22Rv1 (cell line): ENCODE measurements around the gene ZNF81.

Experiments used
- H3K27ac ChIP-seq: fragments of 450-650 bp; 2 replicates; pipeline ENCODE4 v1.5.1; 2017
- ZFX ChIP-seq: fragments of 450-650 bp; IDR thresholded peaks from 2 replicates; pipeline ENCODE4 v1.6.1; 2017; ENCODE audit warnings: antibody characterized with exemption, borderline replicate concordance
- TF ChIP-seq, protein P1 (sequence below): fragments of 450-650 bp; IDR thresholded peaks from 2 replicates; pipeline ENCODE4 v1.5.1; 2017; ENCODE audit warnings: mild to moderate bottlenecking

The ZNF81 gene

DNA sequence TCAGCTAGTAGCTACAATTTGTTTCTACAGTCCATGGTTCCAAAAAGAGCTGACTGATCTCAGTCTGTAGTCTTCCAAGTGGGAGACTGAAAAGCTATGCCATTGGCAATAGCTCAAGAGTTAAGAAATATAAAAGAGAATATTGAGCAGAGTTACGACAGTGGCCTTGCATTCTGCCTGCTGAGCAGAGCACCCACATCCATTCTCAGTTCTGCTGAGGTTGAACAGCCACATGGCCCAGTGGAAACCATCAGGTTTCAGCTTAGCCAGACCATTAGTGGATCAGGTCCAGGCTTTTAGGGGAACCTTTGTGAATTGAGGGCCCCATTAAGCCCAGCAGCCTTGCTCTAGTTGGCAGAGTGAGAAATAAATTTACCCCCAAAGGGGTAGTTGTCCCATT is 28.1 kb downstream of the ZNF81 start:
- no peak overlapping the region for H3K27ac ChIP-seq
- TF ChIP-seq, protein P1, sequence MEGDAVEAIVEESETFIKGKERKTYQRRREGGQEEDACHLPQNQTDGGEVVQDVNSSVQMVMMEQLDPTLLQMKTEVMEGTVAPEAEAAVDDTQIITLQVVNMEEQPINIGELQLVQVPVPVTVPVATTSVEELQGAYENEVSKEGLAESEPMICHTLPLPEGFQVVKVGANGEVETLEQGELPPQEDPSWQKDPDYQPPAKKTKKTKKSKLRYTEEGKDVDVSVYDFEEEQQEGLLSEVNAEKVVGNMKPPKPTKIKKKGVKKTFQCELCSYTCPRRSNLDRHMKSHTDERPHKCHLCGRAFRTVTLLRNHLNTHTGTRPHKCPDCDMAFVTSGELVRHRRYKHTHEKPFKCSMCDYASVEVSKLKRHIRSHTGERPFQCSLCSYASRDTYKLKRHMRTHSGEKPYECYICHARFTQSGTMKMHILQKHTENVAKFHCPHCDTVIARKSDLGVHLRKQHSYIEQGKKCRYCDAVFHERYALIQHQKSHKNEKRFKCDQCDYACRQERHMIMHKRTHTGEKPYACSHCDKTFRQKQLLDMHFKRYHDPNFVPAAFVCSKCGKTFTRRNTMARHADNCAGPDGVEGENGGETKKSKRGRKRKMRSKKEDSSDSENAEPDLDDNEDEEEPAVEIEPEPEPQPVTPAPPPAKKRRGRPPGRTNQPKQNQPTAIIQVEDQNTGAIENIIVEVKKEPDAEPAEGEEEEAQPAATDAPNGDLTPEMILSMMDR = no peak
- TF ChIP-seq ZFX = no peak

- H3K27ac ChIP-seq = no peak overlapping the region
- TF ChIP-seq ZFX = no peak
- TF ChIP-seq, protein P1 = no peak
Measured at GRCh38 chrX:47873123-47873522, 36.4 kb downstream of the ZNF81 start.

DNA sequence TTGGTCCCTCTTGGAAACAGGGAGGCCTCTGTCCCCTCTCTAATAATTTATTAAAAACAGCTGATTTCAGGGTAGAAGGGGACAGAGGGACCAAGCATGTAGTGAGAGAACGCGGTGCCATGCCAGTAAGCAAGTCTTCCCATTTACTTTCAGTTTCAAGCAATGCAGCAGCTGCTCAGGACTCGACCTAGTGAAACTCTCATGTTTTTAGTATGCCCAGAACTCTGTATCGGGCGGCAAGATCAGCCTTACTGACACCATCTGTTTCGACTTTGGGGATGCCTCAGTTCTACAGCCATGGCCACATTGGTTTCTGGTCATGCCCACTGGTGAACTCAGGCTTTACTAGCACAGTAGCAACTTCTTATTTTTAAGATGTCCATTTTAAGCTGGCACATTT is 40.6 kb downstream of the ZNF81 start:
- H3K27ac ChIP-seq = no peak overlapping the region
- TF ChIP-seq ZFX = no peak
- TF ChIP-seq, protein P1 = no peak

GRCh38 chrX:47878198-47878597 is 41.5 kb downstream of the ZNF81 start:
- TF ChIP-seq ZFX = no peak
- TF ChIP-seq, protein P1 = no peak
- H3K27ac ChIP-seq = no peak overlapping the region

GRCh38 chrX:47879463-47879862 is 42.8 kb downstream of the ZNF81 start:
- TF ChIP-seq ZFX = no peak
- TF ChIP-seq, protein P1 = no peak
- H3K27ac ChIP-seq = no peak overlapping the region

GRCh38 chrX:47880927-47881326 is 44.2 kb downstream of the ZNF81 start:
- H3K27ac ChIP-seq = no peak overlapping the region
- no peak for TF ChIP-seq ZFX
- TF ChIP-seq, protein P1 = no peak

GRCh38 chrX:47885501-47885900 is 48.8 kb downstream of the ZNF81 start:
- no peak overlapping the region for H3K27ac ChIP-seq
- TF ChIP-seq, protein P1 = no peak
- no peak for TF ChIP-seq ZFX
